Pancreas (tissue), 10 donors: ENCODE measurements around the gene PSMA4. TPM values are rescaled to one million over a fixed set of nuclear protein-coding genes. Genes with fewer than 3 reads are reported as not detected.

Source experiments
- ATAC-seq, 4 donors: fragments of 200-7000 bp; cut with Tn5 transposase; one replicate each; pipeline versions ENCODE4 v1.8.0 to v1.9.1; 2020; ENCODE audit warnings: mild to moderate bottlenecking in 4 of 4, moderate library complexity in 4 of 4
- DNase-seq, 6 donors: peaks; one replicate each; pipeline ENCODE4 v3.0.0-alpha.2; 2020
- FAIRE-seq: peaks from 2 replicates; lab custom pipeline; 2012; peaks lifted over from hg19 to GRCh38; lab: Jason Lieb, UNC
- H3K27ac ChIP-seq, 4 donors: fragments of 200-600 bp; sonication (generic); 1 replicate in 3 of 4; 2 replicates in 1 of 4; pipeline versions ENCODE4 v1.5.0 to v1.8.0; 2020
- H3K27me3 ChIP-seq, 4 donors: fragments of 200-600 bp; one replicate each; pipeline ENCODE4 v1.8.0; 2021
- H3K36me3 ChIP-seq, 3 donors: fragments of 200-600 bp; sonication (generic) in 1 of 3; one replicate each; pipeline versions ENCODE4 v1.5.0 to v1.8.0; 2020 to 2021
- H3K4me1 ChIP-seq, 3 donors: fragments of 200-600 bp; one replicate each; pipeline ENCODE4 v1.8.0; 2021
- H3K4me3 ChIP-seq, 4 donors: fragments of 200-600 bp; sonication (generic) in 2 of 4; one replicate each; pipeline versions ENCODE4 v1.5.0 to v1.8.0; 2020 to 2021
- H3K9me3 ChIP-seq, 4 donors: fragments of 200-600 bp; one replicate each; pipeline ENCODE4 v1.8.0; 2021
- CTCF ChIP-seq, 4 donors: fragments of 200-600 bp; sonication (generic) in 3 of 4; IDR thresholded peaks; one replicate each; pipeline versions ENCODE4 v1.5.0 to v1.8.0; 2021; ENCODE audit warnings: antibody characterized with exemption in 4 of 4
- WGBS, 2 donors: extraction: QIAGEN DNeasy Blood & Tissue Kit; methylation state at CpG; one replicate each; pipeline ENCODE4 v1.1.7; 2013; 5-methylcytosine and 5-hydroxymethylcytosine counted together
- intact Hi-C, 3 donors: fragments of 100-400 bp; cut with DNase I; formaldehyde crosslinking; loops; one replicate each; pipeline versions ENCODE4 v1.11.1 to v1.14.2; 2022
- polyA plus RNA-seq, 2 donors: library from polyadenylated mRNA; stranded (reverse); fragments of 200-250 nt; gene quantifications; one replicate each; pipeline ENCODE4 v1.2.3, GENCODE V29; 2013
- total RNA-seq, 6 donors: library from RNA; stranded (reverse); fragmentation: NEBNext Ultra II Directional in 4 of 6; extraction: Animal tissue kit (Norgen Biotek cat#: 25700) in 4 of 6; gene quantifications; one replicate each; pipeline versions ENCODE4 v1.2.1 to v1.2.4, GENCODE V29; 2021 to 2023
- donor health status: healthy with polysubstance abuse.
- donor health status: DM: no; HTN: no; CAD: no; lungs with moderate emphysema.
- donor health status: DM: no; HTN: no; CAD: no.
- donor health status: control.
- donor health status: control.
- donor health status: Bipolar disorder and iron deficiency.
- donor health status: DM: yes; HTN: yes; CAD: no.
- donor health status: DM: no; HTN: no; CAD: no.
- donor health status: DM: no; HTN: no; CAD: no.
- donor health status: DM: yes; HTN: yes; CAD: no.

The PSMA4 gene
- total and polyA plus RNA-seq, 8 donors, result 24.6 to 84.1 (median 50.8) TPM

- no peaks in the 10 kb centered on the region for H3K36me3 ChIP-seq
- H3K4me3 ChIP-seq, result peak overlapping the region; percentile 41 to 60 (median 52)
- FAIRE-seq (no peak), ATAC-seq (peak; percentile 22 to 39 (median 36)), DNase-seq (peak in 1 of 6 donors; percentile 17)
- H3K4me1 ChIP-seq, result peaks cover 0 to 4% (median 0%) of the 10 kb centered on the region in 3 donors
- no peaks in the 10 kb centered on the region for H3K9me3 ChIP-seq
- H3K27ac ChIP-seq, result peak overlapping the region in 2 of 4 donors; percentile 64 to 72
- intact Hi-C loops, result no loop called here
- TF ChIP-seq CTCF (IDR thresholded peaks at IDR 0.05), result peak in 1 of 4 donors; percentile 11
- 2 to 3% methylated on average over 19 of the region's 19 CpGs for WGBS, 2 donors
- H3K27me3 ChIP-seq, result no peaks in the 10 kb centered on the region
These were observed 25.9 kb downstream of the PSMA4 start for GRCh38 chr15:78565951-78566774.

- Histone ChIP-seq H3K4me1 (peaks cover 0 to 4% (median 0%) of the 10 kb centered on the region in 3 donors), H3K9me3 (no peaks in the 10 kb centered on the region), H3K36me3 (no peaks in the 10 kb centered on the region), H3K4me3 (no peak overlapping the region), H3K27me3 (no peaks in the 10 kb centered on the region), H3K27ac (no peak overlapping the region)
- intact Hi-C loops, result no loop called here
- WGBS, 2 donors, result 72 to 81% methylated on average over 4 of the region's 4 CpGs
- DNase-seq, result no peak
- FAIRE-seq, result no peak
- TF ChIP-seq CTCF (IDR thresholded peaks at IDR 0.05), result no peak
- no peak for ATAC-seq
These were observed 27.3 kb downstream of the PSMA4 start for GRCh38 chr15:78567531-78567930.

- Histone ChIP-seq H3K36me3 (no peaks in the 10 kb centered on the region), H3K27ac (no peak overlapping the region), H3K27me3 (no peaks in the 10 kb centered on the region), H3K4me1 (peaks cover 0 to 4% (median 0%) of the 10 kb centered on the region in 3 donors), H3K4me3 (no peak overlapping the region), H3K9me3 (no peaks in the 10 kb centered on the region)
- ATAC-seq, result no peak
- FAIRE-seq, result no peak
- no peak for DNase-seq
- intact Hi-C loops, result no loop called here
- 75 to 85% methylated on average over 2 of the region's 2 CpGs for WGBS, 2 donors
- TF ChIP-seq CTCF (IDR thresholded peaks at IDR 0.05), result no peak
These were observed 30.5 kb downstream of the PSMA4 start for GRCh38 chr15:78570710-78571109.

- Histone ChIP-seq H3K4me1 (peaks cover 0 to 3% (median 0%) of the 10 kb centered on the region in 3 donors), H3K27me3 (no peaks in the 10 kb centered on the region), H3K4me3 (no peak overlapping the region), H3K27ac (no peak overlapping the region), H3K36me3 (no peaks in the 10 kb centered on the region), H3K9me3 (no peaks in the 10 kb centered on the region)
- ATAC-seq, result no peak
- no peak for TF ChIP-seq CTCF (IDR thresholded peaks at IDR 0.05)
- DNase-seq, result no peak
- intact Hi-C loops, result no loop called here
- no peak for FAIRE-seq
- WGBS, 2 donors, result 61 to 73% methylated on average over 4 of the region's 4 CpGs
These were observed 31.1 kb downstream of the PSMA4 start for GRCh38 chr15:78571382-78571781.

- Histone ChIP-seq H3K36me3 (no peaks in the 10 kb centered on the region), H3K4me1 (no peaks in the 10 kb centered on the region), H3K27ac (no peak overlapping the region), H3K27me3 (no peaks in the 10 kb centered on the region), H3K9me3 (no peaks in the 10 kb centered on the region), H3K4me3 (no peak overlapping the region)
- no peak for DNase-seq
- intact Hi-C loops, result no loop called here
- FAIRE-seq, result no peak
- no peak for TF ChIP-seq CTCF (IDR thresholded peaks at IDR 0.05)
- ATAC-seq, result no peak
- WGBS, 2 donors, result 21 to 29% methylated on average over 4 of the region's 4 CpGs
These were observed 33.2 kb downstream of the PSMA4 start for GRCh38 chr15:78573416-78573815.
